GM19193 (cell line): ENCODE data around the gene HTT.
A peak's percentile ranks its signal among the peaks of the same experiment; 100 is the strongest.

Experiments used
- POLR2A ChIP-seq: IDR thresholded peaks from 4 replicates; pipeline ENCODE4 v1.6.1; 2011; ENCODE audit not compliant: insufficient read depth, insufficient read length; ENCODE audit errors: extremely low read depth

HTT gene

DNA sequence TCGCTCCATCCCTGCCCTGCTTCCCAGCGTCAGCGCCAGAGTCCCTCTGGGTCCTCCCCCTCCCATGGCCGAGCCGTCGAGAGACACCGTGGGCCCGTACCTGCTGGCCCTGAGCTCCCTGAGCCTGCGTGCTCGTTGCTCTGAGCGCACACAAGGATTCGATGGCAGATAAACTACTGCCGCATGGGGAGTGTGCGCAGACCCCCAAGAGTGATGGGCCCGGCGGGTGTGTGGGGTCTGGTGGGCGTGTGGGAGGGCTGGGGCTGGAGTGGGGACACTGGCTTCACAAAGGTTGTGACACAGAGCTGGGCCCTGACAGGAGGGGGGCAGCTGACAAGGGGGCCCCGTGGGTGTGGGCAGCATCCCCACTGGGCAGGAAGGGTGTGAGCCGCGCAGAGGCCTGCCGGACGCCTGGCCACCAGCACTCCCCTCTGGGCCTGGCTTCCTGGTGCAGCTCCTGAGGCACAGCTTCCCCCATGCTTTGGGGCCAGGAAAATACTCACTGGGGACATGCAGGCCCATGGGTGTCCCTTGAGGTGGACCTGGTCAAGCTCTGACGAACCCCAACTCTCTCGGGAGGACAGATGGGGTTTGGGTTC lies 213.6 kb downstream of the HTT start:
- no peak for TF ChIP-seq POLR2A

DNA sequence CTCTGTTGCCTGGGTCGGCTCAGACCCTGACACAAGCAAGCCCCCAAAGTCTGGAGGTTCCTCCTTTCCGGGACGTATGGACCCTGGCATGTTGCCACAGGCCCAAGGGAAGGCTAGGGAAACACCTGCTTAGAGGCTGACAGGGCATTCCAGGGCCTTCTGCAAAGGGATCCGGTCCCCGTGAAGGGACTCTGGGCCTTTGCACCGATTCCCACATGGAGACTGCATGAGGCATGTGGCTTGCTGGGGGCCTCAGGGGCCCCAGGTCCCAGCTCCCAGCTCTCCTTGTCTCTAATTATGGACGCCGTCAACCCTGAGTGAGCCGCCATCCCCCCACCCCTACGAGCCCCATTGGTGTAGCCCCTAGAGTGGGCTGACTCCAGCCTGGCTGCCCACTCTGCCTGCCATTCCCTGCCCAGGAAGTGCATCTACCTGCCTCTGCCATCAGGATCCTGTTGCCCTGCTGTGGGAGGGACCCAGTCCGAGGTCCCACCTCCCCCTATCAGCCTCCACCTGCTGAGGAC lies 214.2 kb downstream of the HTT start:
- no peak for TF ChIP-seq POLR2A

DNA sequence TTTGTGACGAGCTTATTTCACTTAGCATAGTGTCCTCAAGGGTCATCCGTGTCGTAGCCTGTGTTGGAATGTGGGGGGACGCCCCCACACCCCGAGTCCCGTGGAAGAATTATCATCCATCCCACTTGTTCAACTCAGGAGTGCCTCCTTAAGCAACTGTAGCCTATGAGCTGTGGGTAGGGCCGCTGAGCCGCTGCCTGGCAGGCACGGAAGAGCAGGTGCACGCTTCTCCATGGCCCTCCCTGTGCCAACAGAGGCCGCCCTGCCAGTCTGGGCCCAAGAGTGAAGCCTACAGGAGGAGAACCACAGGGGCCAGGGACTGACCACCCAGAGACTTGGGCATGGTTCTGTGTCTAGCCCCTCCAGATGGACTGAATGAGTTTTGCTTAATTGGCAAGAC lies 216.0 kb downstream of the HTT start:
- TF ChIP-seq POLR2A = no peak

DNA sequence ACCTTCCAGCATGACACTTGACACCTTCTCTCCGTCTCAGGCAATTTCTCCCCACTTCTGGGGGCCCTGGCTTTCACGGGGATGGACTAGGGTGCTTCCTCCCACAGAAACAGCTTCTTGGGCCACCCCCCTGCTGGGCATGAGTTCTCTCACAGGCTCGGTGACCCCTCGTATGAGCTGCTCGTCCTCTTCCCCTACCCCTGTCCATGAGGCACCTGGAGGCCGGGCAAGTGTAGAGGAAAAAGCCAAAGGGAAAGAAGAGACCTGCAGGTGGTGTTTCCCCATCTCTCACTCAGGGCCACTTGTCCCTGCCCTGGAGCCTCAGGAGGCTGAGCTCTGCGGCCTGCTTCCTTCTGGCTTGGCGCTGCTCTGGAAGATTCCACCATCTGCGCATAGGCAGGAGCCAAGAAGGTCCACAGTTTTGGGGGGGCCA lies 216.4 kb downstream of the HTT start:
- no peak for TF ChIP-seq POLR2A

DNA sequence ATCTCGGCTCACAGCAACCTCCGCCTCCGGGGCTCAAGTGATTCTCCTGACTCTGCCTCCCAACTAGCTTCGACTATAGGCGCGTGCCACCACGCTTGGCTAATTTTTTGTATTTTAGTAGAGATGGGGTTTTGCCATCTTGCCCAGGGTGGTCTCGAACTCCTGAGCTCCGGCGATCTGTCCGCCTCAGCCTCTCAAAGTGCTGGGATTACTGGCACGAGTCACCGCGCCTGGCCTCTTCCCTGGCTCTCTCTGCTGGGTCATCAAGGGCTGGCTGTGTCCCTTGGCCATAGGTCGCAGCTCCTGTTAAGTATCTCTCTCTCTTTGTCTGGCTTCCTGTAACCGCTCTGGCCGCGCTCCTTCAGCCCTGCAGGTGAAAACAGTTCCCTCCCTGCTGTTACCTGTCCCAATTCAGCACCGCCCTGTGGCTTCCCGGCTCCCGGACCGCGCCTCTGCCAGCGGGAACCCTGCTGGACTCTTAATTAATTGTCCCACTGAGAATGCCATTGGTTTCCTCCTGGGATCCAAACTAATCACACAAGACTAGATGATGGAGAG lies 217.0 kb downstream of the HTT start:
- no peak for TF ChIP-seq POLR2A

DNA sequence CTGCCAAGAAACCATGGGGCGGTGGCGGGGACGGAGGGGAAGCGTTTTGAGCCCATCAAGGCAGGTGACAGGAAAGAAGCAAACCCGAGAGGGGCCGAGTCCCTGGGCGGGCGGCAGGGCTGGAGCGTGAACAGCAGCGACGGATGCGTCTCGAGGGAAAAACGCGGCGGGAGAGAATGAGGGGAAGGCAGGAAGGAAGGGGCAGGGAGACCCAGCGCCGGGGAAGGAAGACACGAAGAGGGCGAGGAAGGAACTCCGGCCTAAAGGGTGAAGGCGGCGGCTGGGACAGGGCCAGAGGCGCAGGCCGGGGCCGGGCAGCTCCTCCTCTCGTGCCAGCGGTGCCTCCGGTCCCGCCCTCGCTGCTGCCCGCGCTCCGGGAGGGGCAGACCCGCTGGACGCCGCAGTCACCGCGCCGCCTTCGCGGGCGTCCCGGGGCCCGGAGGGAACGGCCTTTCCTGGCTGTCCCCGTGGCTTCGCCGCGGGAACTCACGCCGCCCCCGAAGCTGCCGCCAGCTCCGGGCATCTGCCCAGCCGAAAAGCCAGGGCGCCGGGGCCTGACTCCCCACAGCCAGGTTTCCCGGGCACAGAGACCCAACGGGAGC lies 217.6 kb downstream of the HTT start:
- TF ChIP-seq POLR2A = no peak

DNA sequence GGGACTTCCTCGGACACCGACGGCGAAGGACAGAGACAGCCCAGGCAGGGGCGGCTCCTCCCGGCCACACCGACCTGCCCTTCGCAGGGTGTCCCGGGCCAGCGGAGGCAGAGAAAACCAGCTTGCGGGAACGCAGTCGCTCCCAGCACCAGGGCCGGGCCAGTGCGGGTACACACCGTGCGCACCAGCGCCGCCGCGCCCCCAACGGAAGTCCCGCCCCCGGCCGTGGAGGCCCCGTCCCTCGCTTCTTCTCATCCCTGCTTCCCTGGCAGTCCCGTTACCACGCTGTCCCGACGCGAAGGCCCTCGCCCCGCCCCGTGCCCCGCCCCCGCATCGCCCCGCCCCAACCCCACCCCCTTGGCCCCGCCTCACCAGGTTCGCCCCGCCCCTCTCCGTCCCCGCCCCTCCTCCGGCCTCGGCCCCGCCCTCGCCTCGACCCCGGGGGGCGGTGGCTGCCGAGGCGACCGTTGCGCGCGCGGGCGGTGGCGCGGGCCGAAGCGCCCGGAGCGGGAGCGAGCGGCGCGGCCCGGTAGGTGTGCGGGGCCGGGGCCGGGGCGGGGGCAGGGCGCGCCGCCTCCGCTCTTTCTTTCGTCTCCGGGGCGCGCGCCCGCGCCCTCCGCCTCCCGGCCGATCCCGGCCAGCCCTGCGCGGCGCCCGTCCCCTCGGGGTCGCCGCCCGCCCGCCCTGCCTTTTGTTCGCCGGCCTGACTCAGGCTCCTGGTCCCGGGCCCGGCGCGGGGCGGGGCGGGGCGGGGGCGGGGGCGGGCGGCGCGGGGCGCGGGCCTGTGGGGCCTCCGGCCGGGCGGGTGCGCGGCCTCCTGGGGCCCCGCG lies 218.3 kb downstream of the HTT start, which contains the start of gene RGS12:
Gene RGS12 (plus strand): TSS at position 451 of the 830 bp plus-strand sequence. CDS start 23,150 bp downstream, outside the sequence.
- TF ChIP-seq POLR2A = peak; percentile 39
